ENCODE data around the gene NSFL1C.

NSFL1C gene

DNA sequence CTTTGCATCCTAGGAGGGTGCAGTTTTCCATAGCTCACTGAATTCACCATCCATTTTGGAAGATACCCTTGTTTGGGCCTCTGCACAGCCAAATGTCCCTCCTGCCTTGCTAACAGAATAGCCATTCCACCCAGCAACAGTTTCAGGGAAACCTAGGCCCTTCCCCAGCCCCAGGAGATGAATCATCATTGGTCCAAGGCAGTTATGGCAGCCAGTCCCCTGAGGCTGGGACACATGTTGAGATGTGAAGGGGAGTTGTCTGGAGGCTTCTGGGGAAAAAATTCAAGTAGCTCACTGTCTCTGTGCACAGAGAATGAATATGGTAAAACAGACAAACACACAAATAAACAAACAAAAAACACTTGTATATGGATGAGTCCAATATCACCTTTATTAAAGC is 41.9 kb upstream of the NSFL1C start:
- TF ChIP-seq TEAD4 (IDR thresholded peaks at IDR 0.05): no peak

GRCh38 chr20:1507276-1507675 is 40.6 kb upstream of the NSFL1C start:
- TF ChIP-seq TCF12 (IDR thresholded peaks at IDR 0.05; ENCODE audit: low read depth): no peak
- TF ChIP-seq YY1 (IDR thresholded peaks at IDR 0.05; ENCODE audit: low read depth): no peak
- TF ChIP-seq ZBTB7A (IDR thresholded peaks at IDR 0.05; ENCODE audit: low read depth): no peak

GRCh38 chr20:1505871-1506270 is 39.2 kb upstream of the NSFL1C start:
- TF ChIP-seq TCF12 (IDR thresholded peaks at IDR 0.05; ENCODE audit: low read depth) (no peak), NFIC (IDR thresholded peaks at IDR 0.05) (no peak), TAF1 (IDR thresholded peaks at IDR 0.05; ENCODE audit: low read depth) (no peak), TEAD4 (IDR thresholded peaks at IDR 0.05) (no peak), MAX (IDR thresholded peaks at IDR 0.05) (no peak), CEBPB (IDR thresholded peaks at IDR 0.05) (no peak), YY1 (IDR thresholded peaks at IDR 0.05; ENCODE audit: low read depth) (no peak), EP300 (IDR thresholded peaks at IDR 0.05; ENCODE audit: borderline replicate concordance) (no peak), CREB1 (IDR thresholded peaks at IDR 0.05; ENCODE audit: low read depth) (no peak), ZBTB7A (IDR thresholded peaks at IDR 0.05; ENCODE audit: low read depth) (no peak), RAD21 (IDR thresholded peaks at IDR 0.05; ENCODE audit: low read depth) (no peak), EGR1 (IDR thresholded peaks at IDR 0.05) (no peak), FOXM1 (IDR thresholded peaks at IDR 0.05; ENCODE audit: borderline replicate concordance, low read depth) (no peak)
- TF ChIP-seq, protein P1, sequence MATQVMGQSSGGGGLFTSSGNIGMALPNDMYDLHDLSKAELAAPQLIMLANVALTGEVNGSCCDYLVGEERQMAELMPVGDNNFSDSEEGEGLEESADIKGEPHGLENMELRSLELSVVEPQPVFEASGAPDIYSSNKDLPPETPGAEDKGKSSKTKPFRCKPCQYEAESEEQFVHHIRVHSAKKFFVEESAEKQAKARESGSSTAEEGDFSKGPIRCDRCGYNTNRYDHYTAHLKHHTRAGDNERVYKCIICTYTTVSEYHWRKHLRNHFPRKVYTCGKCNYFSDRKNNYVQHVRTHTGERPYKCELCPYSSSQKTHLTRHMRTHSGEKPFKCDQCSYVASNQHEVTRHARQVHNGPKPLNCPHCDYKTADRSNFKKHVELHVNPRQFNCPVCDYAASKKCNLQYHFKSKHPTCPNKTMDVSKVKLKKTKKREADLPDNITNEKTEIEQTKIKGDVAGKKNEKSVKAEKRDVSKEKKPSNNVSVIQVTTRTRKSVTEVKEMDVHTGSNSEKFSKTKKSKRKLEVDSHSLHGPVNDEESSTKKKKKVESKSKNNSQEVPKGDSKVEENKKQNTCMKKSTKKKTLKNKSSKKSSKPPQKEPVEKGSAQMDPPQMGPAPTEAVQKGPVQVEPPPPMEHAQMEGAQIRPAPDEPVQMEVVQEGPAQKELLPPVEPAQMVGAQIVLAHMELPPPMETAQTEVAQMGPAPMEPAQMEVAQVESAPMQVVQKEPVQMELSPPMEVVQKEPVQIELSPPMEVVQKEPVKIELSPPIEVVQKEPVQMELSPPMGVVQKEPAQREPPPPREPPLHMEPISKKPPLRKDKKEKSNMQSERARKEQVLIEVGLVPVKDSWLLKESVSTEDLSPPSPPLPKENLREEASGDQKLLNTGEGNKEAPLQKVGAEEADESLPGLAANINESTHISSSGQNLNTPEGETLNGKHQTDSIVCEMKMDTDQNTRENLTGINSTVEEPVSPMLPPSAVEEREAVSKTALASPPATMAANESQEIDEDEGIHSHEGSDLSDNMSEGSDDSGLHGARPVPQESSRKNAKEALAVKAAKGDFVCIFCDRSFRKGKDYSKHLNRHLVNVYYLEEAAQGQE (IDR thresholded peaks at IDR 0.05; ENCODE audit: low read depth): no peak
- TF ChIP-seq, protein P2, sequence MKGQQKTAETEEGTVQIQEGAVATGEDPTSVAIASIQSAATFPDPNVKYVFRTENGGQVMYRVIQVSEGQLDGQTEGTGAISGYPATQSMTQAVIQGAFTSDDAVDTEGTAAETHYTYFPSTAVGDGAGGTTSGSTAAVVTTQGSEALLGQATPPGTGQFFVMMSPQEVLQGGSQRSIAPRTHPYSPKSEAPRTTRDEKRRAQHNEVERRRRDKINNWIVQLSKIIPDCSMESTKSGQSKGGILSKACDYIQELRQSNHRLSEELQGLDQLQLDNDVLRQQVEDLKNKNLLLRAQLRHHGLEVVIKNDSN (IDR thresholded peaks at IDR 0.05): no peak

DNA sequence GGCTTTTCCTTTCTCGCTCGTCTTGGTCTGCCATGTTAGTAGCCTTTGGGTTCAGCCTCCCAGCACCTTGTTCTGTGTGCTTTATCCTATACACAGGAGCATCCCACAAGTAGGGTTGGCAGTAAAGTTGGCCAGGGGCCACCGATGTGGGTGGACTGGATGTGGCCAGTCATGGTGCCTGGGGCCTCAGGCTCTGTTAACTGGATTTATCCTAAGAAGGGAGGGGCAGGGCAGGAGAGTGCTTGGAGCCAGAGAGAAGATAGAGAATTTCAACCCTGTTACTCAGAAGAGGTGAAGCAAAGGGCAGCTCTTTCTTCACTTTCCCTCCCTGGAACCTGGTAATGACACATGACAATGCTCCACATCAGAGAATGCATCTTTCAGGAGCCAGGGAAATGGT is 38.7 kb upstream of the NSFL1C start:
- TF ChIP-seq TEAD4 (IDR thresholded peaks at IDR 0.05): no peak
- TF ChIP-seq YY1 (IDR thresholded peaks at IDR 0.05; ENCODE audit: low read depth): no peak
- TF ChIP-seq TCF12 (IDR thresholded peaks at IDR 0.05; ENCODE audit: low read depth): no peak
- TF ChIP-seq, protein P1 (IDR thresholded peaks at IDR 0.05; ENCODE audit: low read depth): no peak
- TF ChIP-seq CEBPB (IDR thresholded peaks at IDR 0.05): no peak

- TF ChIP-seq RAD21 (IDR thresholded peaks at IDR 0.05; ENCODE audit: low read depth) (peak; percentile 71), NFIC (IDR thresholded peaks at IDR 0.05) (no peak)
Observed at GRCh38 chr20:1503564-1504227, 37.0 kb upstream of the NSFL1C start.

DNA sequence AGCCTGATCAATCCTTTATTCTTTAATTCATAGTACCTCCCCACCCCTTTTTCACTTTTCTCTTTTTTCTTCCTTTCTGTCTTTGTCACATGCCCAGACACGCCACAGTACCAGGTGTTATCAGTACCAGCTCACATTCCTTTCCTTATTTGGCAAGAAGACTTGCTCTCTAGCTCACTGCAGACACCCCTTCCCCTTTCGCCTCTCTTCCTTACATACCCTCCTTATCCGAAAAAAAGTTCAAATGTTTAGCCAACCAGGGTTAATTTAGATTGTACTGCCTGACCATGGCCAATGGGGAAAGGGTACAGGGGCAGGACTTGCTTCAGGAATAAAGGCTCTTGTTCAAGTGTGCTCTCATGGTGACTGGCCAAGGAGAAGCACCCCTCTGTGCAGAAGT is 33.8 kb upstream of the NSFL1C start:
- no peak for TF ChIP-seq EP300 (IDR thresholded peaks at IDR 0.05; ENCODE audit: borderline replicate concordance)

GRCh38 chr20:1499528-1500420 is 33.1 kb upstream of the NSFL1C start:
- TF ChIP-seq TCF12 (IDR thresholded peaks at IDR 0.05; ENCODE audit: low read depth): no peak
- no peak for TF ChIP-seq RAD21 (IDR thresholded peaks at IDR 0.05; ENCODE audit: low read depth)
- TF ChIP-seq EP300 (IDR thresholded peaks at IDR 0.05; ENCODE audit: borderline replicate concordance): no peak
- no peak for TF ChIP-seq NFIC (IDR thresholded peaks at IDR 0.05)
- TF ChIP-seq, protein P2 (IDR thresholded peaks at IDR 0.05): no peak
- TF ChIP-seq, protein P1 (IDR thresholded peaks at IDR 0.05; ENCODE audit: low read depth): no peak
- TF ChIP-seq TAF1 (IDR thresholded peaks at IDR 0.05; ENCODE audit: low read depth): no peak
- TF ChIP-seq TEAD4 (IDR thresholded peaks at IDR 0.05): no peak
- TF ChIP-seq ZBTB7A (IDR thresholded peaks at IDR 0.05; ENCODE audit: low read depth): no peak
- TF ChIP-seq EGR1 (IDR thresholded peaks at IDR 0.05): no peak
- no peak for TF ChIP-seq FOXM1 (IDR thresholded peaks at IDR 0.05; ENCODE audit: borderline replicate concordance, low read depth)
- no peak for TF ChIP-seq YY1 (IDR thresholded peaks at IDR 0.05; ENCODE audit: low read depth)
- no peak for TF ChIP-seq MAX (IDR thresholded peaks at IDR 0.05)
- TF ChIP-seq CEBPB (IDR thresholded peaks at IDR 0.05): no peak
- TF ChIP-seq CREB1 (IDR thresholded peaks at IDR 0.05; ENCODE audit: low read depth): no peak
